HG02885 (cell line): ENCODE measurements around the gene MAK.
A peak's percentile ranks its signal among the peaks of the same experiment; 100 is the strongest.
"Not testable (repeated sequence)": the region's sequence is repeated elsewhere in the genome, so short reads cannot be mapped to it uniquely, and the experiment has no call there.

ENCODE experiments used
- ATAC-seq: cut with Tn5 transposase; IDR thresholded peaks from one replicate; pipeline ENCODE4 v1.9.1; 2021; ENCODE audit warnings: mild to moderate bottlenecking; ENCODE audit not compliant: unreplicated experiment, poor library complexity

Gene MAK

GRCh38 chr6:10733863-10734262 lies 104.5 kb downstream of the MAK start:
- ATAC-seq, result no peak

GRCh38 chr6:10733151-10733715 lies 105.1 kb downstream of the MAK start:
- ATAC-seq, result no peak

- no peak for ATAC-seq
Observed at GRCh38 chr6:10730254-10730653, 108.1 kb downstream of the MAK start.

- no peak for ATAC-seq
Observed at GRCh38 chr6:10725716-10726115, 112.6 kb downstream of the MAK start.

- no peak for ATAC-seq
Observed at GRCh38 chr6:10725044-10725443, 113.3 kb downstream of the MAK start.

- ATAC-seq, result no peak
Observed at GRCh38 chr6:10723567-10723881, 114.8 kb downstream of the MAK start.

- peak; percentile 94 for ATAC-seq
Observed at GRCh38 chr6:10722820-10723566, 115.3 kb downstream of the MAK start, which contains the start of gene TMEM14C. TSS of gene TMEM14C (plus strand) at chr6:10723070. CDS start at chr6:10724614, 1,544 bp downstream.

GRCh38 chr6:10722570-10722819 lies 115.8 kb downstream of the MAK start:
- ATAC-seq, result no peak

GRCh38 chr6:10721850-10722569 lies 116.3 kb downstream of the MAK start:
- no peak for ATAC-seq

GRCh38 chr6:10720960-10721849 lies 117.1 kb downstream of the MAK start:
- not testable (repeated sequence) for ATAC-seq

GRCh38 chr6:10720265-10720959 lies 117.9 kb downstream of the MAK start:
- ATAC-seq, result peak; percentile 29

- no peak for ATAC-seq
Observed at GRCh38 chr6:10719964-10720264, 118.4 kb downstream of the MAK start.

GRCh38 chr6:10719296-10719963 lies 118.9 kb downstream of the MAK start:
- ATAC-seq, result no peak

- ATAC-seq, result no peak
Observed at GRCh38 chr6:10713962-10714361, 124.4 kb downstream of the MAK start.
